Breast epithelium (tissue), 3 donors: ENCODE results near the gene FAT1.
A peak's percentile ranks its signal among the peaks of the same experiment; 100 is the strongest.

Source experiments
- POLR2A ChIP-seq: fragments of 450-650 bp; IDR thresholded peaks from one replicate; pipeline ENCODE4 v1.6.1; 2016; ENCODE audit warnings: antibody characterized with exemption, mild to moderate bottlenecking, moderate library complexity
- POLR2AphosphoS5 ChIP-seq, 3 donors: sonication (generic); formaldehyde crosslinking; IDR thresholded peaks; one replicate each; pipeline ENCODE4 v1.6.1; 2017; ENCODE audit warnings: antibody characterized with exemption in 3 of 3
- TF ChIP-seq, protein P1 (sequence below), 3 donors: fragments of 450-650 bp; IDR thresholded peaks; one replicate each; pipeline ENCODE4 v1.5.1; 2016 to 2017; ENCODE audit warnings: antibody characterized with exemption in 3 of 3, mild to moderate bottlenecking in 3 of 3, moderate library complexity in 3 of 3

DNA sequence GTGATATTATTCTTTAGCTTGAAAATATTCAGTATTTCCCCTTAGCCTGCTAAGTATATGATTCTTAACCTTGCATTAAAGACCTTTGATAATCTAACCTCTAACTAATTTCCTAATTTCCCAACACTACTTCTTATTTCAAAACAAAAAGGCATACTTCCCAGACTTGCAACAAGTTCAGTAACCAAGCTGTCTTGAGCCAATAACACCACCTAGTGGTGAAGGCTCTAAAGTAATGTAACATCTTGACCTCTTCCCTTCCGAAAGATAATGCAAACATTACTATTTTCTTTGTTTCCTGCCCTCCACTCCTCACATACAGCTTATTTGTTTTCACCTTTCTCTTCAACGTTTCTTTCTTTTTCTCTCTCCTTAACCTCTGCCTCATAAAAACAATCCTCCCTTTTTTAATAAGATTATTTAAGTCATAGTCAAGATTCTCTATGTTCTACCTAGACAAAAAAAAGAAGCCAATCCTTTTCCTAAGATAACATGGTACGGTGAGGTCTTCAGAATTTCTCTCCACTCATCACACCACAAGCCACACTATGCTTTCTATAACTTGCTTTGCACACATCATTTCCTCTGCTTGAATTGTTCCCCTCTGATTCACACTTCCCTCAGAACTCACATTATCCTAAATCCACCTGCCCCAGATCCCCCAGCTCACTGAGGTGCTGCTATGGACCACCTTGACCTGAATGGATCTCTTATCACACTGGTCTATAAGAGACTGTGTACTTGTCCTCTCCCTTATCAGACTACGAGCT lies 3.5 kb downstream of the FAT1 start:
- TF ChIP-seq, protein P1, sequence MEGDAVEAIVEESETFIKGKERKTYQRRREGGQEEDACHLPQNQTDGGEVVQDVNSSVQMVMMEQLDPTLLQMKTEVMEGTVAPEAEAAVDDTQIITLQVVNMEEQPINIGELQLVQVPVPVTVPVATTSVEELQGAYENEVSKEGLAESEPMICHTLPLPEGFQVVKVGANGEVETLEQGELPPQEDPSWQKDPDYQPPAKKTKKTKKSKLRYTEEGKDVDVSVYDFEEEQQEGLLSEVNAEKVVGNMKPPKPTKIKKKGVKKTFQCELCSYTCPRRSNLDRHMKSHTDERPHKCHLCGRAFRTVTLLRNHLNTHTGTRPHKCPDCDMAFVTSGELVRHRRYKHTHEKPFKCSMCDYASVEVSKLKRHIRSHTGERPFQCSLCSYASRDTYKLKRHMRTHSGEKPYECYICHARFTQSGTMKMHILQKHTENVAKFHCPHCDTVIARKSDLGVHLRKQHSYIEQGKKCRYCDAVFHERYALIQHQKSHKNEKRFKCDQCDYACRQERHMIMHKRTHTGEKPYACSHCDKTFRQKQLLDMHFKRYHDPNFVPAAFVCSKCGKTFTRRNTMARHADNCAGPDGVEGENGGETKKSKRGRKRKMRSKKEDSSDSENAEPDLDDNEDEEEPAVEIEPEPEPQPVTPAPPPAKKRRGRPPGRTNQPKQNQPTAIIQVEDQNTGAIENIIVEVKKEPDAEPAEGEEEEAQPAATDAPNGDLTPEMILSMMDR (IDR thresholded peaks at IDR 0.05): peak in 2 of 3 donors; percentile 12 to 29
- TF ChIP-seq POLR2A (no peak), POLR2AphosphoS5 (IDR thresholded peaks at IDR 0.05) (no peak)
